ENCODE results near the gene ASB14.

ASB14 gene

GRCh38 chr3:57261119-57261518, 31.4 kb downstream of the ASB14 start:
- DNase-seq (ENCODE audit: extremely low read depth, low read depth): no peak
- no peak for TF ChIP-seq CTCF (IDR thresholded peaks at IDR 0.05; ENCODE audit: low read depth, low read length, missing control alignments)
- H3K4me3 ChIP-seq (replicated peaks; ENCODE audit: low read depth, low read length): no peak overlapping the region

DNA sequence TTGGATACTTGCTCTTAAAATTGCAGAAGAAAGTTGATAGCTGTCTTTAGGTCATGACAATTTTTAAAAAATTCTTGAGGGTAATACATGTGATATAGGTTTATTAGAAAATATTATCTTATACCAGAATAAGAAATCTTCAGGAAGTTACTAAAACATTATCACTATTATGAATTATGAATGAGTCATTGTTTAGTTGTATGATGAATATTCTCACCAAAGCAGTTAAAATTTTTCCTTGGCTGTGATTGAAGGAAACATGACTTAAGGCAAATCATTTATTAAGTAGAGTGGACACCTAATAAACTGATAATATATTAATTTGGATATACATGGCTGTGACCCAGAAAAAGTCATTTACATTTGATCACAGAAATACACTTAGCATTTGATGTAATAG, 34.8 kb downstream of the ASB14 start:
- DNase-seq (ENCODE audit: extremely low read depth, low read depth): no peak
- TF ChIP-seq CTCF (IDR thresholded peaks at IDR 0.05; ENCODE audit: low read depth, low read length, missing control alignments): no peak
- H3K4me3 ChIP-seq (replicated peaks; ENCODE audit: low read depth, low read length): no peak overlapping the region

GRCh38 chr3:57256844-57257243, 35.6 kb downstream of the ASB14 start:
- H3K4me3 ChIP-seq (replicated peaks; ENCODE audit: low read depth, low read length): no peak overlapping the region
- DNase-seq (ENCODE audit: extremely low read depth, low read depth): no peak
- TF ChIP-seq CTCF (IDR thresholded peaks at IDR 0.05; ENCODE audit: low read depth, low read length, missing control alignments): no peak

- TF ChIP-seq CTCF (IDR thresholded peaks at IDR 0.05; ENCODE audit: low read depth, low read length, missing control alignments): no peak
- DNase-seq (ENCODE audit: extremely low read depth, low read depth): no peak
- H3K4me3 ChIP-seq (replicated peaks; ENCODE audit: low read depth, low read length): no peak overlapping the region
Observed at GRCh38 chr3:57252404-57252803, 40.1 kb downstream of the ASB14 start.

DNA sequence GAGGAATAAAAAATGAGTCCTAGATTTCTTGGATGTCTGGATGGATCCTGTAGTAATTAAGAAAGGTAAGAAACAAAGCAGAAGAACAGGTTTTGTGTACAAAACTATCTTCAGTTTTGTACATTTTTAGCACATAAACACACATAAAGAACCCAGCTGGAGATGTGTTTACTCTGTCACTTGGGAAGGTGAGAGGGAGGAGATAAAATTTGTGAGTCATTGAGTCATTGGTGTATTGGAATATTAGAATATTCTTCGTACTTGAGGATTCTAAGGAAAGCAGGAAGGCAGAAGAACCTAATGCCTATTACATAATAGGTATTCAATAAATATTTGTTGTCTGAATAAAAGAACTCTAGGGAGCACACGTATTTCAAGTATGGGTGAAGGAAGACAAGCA, 47.5 kb downstream of the ASB14 start:
- no peak for DNase-seq (ENCODE audit: extremely low read depth, low read depth)
- no peak overlapping the region for H3K4me3 ChIP-seq (replicated peaks; ENCODE audit: low read depth, low read length)
- no peak for TF ChIP-seq CTCF (IDR thresholded peaks at IDR 0.05; ENCODE audit: low read depth, low read length, missing control alignments)

DNA sequence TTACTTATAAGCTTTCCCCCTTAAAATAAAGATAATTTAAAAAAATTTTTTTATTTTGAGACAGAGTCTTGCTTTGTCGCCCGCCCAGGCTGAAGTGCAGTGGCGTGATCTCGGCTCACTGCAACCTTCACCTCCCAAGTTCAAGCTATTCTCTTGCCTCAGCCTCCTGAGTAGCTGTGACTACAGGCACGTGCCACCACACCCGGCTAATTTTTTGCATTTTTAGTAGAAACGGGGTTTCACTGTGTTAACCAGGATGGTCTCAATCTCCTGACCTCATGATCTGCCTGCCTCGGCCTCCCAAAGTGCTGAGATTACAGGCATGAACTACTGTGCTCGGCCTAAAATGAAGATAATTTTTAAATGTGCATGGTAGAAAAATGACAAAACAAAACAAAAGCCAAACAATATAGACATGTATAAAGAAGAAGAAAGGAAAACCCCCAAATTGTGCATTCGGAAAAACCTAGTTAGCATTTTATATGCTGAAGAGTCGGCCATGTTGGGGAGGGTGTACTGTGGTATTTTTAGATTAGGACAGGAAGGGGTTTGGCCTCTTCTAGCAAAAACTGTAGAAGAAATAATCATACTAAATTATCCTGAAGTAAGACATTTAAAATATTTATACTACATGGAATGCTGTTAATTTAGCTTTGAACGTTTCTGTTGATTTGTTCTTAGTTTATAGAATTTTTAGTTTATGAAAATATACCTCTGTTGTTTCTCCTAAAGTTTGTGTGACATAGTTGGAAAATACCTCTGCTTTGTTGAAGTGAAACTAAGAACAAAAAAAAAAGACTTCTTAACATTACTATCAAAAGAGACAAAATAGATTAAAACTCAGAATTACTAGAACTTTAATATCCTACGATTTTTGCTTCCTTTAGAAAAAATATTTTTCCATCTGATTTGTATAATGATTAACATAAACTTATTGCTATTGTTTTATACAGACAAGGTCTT, 57.6 kb downstream of the ASB14 start:
- no peak for DNase-seq (ENCODE audit: extremely low read depth, low read depth)
- no peak overlapping the region for H3K4me3 ChIP-seq (replicated peaks; ENCODE audit: low read depth, low read length)
- no peak for TF ChIP-seq CTCF (IDR thresholded peaks at IDR 0.05; ENCODE audit: low read depth, low read length, missing control alignments)
